Measurements from ENCODE around the gene COX8A.
"Not testable (repeated sequence)": the region's sequence is repeated elsewhere in the genome, so short reads cannot be mapped to it uniquely, and the experiment has no call there.

- not testable (repeated sequence) for TF ChIP-seq POLR2A, POLR2AphosphoS5 (IDR thresholded peaks at IDR 0.05; ENCODE audit: low read depth, low read length)
Observed at GRCh38 chr11:63963895-63964294, 10.5 kb upstream of the COX8A start.

Measured in GM12892 (cell line).